Rectal smooth muscle tissue (tissue), 1 donor: ENCODE results near the gene LPCAT1.

Source experiments
- H3K27ac ChIP-seq: one replicate; pipeline ENCODE4 v1.7.0; 2013; ENCODE audit warnings: low read depth, low read length, inconsistent platforms
- H3K27me3 ChIP-seq: one replicate; pipeline ENCODE4 v1.7.0; 2013; ENCODE audit warnings: low read length; ENCODE audit not compliant: control insufficient read depth, insufficient read depth
- H3K36me3 ChIP-seq: one replicate; pipeline ENCODE4 v1.7.0; 2013; ENCODE audit warnings: low read length; ENCODE audit not compliant: control insufficient read depth, insufficient read depth
- H3K4me1 ChIP-seq: one replicate; pipeline ENCODE4 v1.7.0; 2013; ENCODE audit warnings: low read length; ENCODE audit not compliant: control insufficient read depth, insufficient read depth
- H3K4me3 ChIP-seq: one replicate; pipeline ENCODE4 v1.7.0; 2013; ENCODE audit warnings: low read length
- H3K9ac ChIP-seq: one replicate; pipeline ENCODE4 v1.7.0; 2013; ENCODE audit warnings: low read length

The LPCAT1 gene

GRCh38 chr5:1550287-1551076 is 26.7 kb upstream of the LPCAT1 start:
- no peaks in the 10 kb centered on the region for H3K27me3 ChIP-seq
- H3K4me3 ChIP-seq, result no peak overlapping the region
- H3K36me3 ChIP-seq, result no peaks in the 10 kb centered on the region
- no peaks in the 10 kb centered on the region for H3K4me1 ChIP-seq
- H3K27ac ChIP-seq, result no peak overlapping the region
- no peak overlapping the region for H3K9ac ChIP-seq

- no peaks in the 10 kb centered on the region for H3K4me1 ChIP-seq
- no peak overlapping the region for H3K4me3 ChIP-seq
- H3K9ac ChIP-seq, result no peak overlapping the region
- H3K27me3 ChIP-seq, result no peaks in the 10 kb centered on the region
- H3K36me3 ChIP-seq, result no peaks in the 10 kb centered on the region
- H3K27ac ChIP-seq, result no peak overlapping the region
Measured at GRCh38 chr5:1549475-1550030, 25.8 kb upstream of the LPCAT1 start.

- no peaks in the 10 kb centered on the region for H3K4me1 ChIP-seq
- H3K9ac ChIP-seq, result no peak overlapping the region
- no peak overlapping the region for H3K4me3 ChIP-seq
- H3K27ac ChIP-seq, result no peak overlapping the region
- H3K36me3 ChIP-seq, result no peaks in the 10 kb centered on the region
- no peaks in the 10 kb centered on the region for H3K27me3 ChIP-seq
Measured at GRCh38 chr5:1548702-1549474, 25.1 kb upstream of the LPCAT1 start.

DNA sequence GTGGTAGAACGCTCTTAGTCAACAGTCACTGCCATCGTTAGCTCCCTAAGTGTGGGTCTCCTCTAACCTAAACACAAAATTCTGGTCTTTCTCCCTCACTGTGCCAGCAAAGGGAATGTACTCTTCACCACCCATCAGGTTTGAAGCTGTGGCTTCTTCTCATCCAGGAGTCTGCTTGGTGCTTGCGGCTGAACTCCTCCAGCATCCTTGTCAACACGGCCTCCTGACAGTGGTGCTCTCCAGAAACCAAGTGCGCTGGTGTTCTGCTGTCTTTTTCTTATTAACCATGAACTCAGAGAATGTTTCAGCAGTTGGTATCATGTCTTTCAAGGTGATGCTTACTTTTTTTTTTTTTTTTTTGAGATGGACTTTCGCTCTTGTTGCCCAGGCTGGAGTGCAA is 23.9 kb upstream of the LPCAT1 start:
- H3K9ac ChIP-seq, result no peak overlapping the region
- H3K4me1 ChIP-seq, result no peaks in the 10 kb centered on the region
- no peaks in the 10 kb centered on the region for H3K27me3 ChIP-seq
- no peaks in the 10 kb centered on the region for H3K36me3 ChIP-seq
- H3K4me3 ChIP-seq, result no peak overlapping the region
- no peak overlapping the region for H3K27ac ChIP-seq

GRCh38 chr5:1547236-1547635 is 23.5 kb upstream of the LPCAT1 start:
- Histone ChIP-seq H3K36me3 (no peaks in the 10 kb centered on the region), H3K4me3 (no peak overlapping the region), H3K4me1 (no peaks in the 10 kb centered on the region), H3K27me3 (no peaks in the 10 kb centered on the region), H3K9ac (no peak overlapping the region), H3K27ac (no peak overlapping the region)

- no peaks in the 10 kb centered on the region for H3K27me3 ChIP-seq
- no peak overlapping the region for H3K9ac ChIP-seq
- H3K36me3 ChIP-seq, result no peaks in the 10 kb centered on the region
- no peak overlapping the region for H3K27ac ChIP-seq
- H3K4me1 ChIP-seq, result no peaks in the 10 kb centered on the region
- H3K4me3 ChIP-seq, result no peak overlapping the region
Measured at GRCh38 chr5:1546556-1546955, 22.8 kb upstream of the LPCAT1 start.

GRCh38 chr5:1545805-1546355 is 22.1 kb upstream of the LPCAT1 start:
- Histone ChIP-seq H3K27me3 (no peaks in the 10 kb centered on the region), H3K4me3 (no peak overlapping the region), H3K27ac (no peak overlapping the region), H3K36me3 (no peaks in the 10 kb centered on the region), H3K9ac (no peak overlapping the region), H3K4me1 (no peaks in the 10 kb centered on the region)

DNA sequence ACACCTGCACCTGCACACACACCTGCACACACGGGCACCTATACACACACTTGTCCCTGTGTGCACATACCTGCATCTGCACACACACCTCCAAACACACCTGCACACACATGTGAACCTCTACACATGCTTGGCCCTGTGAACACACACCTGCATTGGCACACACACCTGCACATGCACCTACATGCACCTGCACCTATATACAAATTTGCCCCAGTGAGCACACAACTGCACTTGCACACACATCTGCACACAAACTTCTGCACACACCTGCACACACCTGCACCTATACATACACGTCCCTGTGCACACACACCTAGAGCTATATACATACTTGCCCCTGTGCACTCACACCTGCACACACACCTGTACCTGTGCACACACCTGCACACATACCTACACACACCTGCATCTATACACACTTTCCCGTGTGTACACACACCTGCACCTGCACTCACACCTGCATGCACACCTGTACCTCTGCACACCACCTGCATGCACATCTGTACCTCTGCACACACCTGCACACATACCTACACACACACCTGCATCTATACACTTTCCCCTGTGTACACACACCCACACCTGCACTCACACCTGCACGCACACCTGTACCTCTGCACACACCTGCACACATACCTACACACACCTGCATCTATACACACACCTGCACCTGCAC is 21.5 kb upstream of the LPCAT1 start:
- no peaks in the 10 kb centered on the region for H3K4me1 ChIP-seq
- no peaks in the 10 kb centered on the region for H3K27me3 ChIP-seq
- H3K9ac ChIP-seq, result no peak overlapping the region
- H3K36me3 ChIP-seq, result no peaks in the 10 kb centered on the region
- H3K27ac ChIP-seq, result no peak overlapping the region
- H3K4me3 ChIP-seq, result no peak overlapping the region

DNA sequence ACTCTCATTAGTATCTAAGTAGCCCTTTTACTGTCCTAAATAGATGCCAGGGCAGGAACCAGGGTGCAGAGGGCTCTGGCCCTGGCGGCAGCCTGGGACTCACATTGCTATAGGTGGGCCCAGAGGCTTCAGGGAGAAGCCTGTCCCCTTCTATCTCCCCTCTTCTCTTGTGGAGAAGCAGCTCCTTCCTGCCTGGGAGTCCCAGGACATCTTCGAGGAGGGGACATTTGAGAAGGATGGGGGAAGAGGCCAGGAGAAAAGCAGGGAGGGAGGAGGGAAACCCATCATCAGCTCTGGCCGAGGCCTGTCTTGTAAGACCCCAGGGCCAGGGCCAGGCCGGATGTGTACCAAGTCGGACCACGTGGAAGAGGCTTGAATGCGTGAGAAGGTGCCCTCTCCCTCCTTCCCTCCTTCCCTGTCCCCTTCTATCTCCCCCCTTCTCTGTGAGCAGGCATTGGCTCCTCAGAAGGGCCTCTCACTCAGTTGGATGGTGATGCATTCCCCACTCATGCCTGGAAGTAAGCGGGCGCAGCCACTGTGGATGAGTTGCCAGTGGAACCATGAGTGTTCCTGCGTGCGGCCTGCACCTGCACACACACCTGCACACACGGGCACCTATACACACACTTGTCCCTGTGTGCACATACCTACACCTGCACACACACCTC is 20.7 kb upstream of the LPCAT1 start:
- Histone ChIP-seq H3K4me1 (no peaks in the 10 kb centered on the region), H3K27me3 (no peaks in the 10 kb centered on the region), H3K9ac (no peak overlapping the region), H3K27ac (no peak overlapping the region), H3K4me3 (no peak overlapping the region), H3K36me3 (no peaks in the 10 kb centered on the region)

DNA sequence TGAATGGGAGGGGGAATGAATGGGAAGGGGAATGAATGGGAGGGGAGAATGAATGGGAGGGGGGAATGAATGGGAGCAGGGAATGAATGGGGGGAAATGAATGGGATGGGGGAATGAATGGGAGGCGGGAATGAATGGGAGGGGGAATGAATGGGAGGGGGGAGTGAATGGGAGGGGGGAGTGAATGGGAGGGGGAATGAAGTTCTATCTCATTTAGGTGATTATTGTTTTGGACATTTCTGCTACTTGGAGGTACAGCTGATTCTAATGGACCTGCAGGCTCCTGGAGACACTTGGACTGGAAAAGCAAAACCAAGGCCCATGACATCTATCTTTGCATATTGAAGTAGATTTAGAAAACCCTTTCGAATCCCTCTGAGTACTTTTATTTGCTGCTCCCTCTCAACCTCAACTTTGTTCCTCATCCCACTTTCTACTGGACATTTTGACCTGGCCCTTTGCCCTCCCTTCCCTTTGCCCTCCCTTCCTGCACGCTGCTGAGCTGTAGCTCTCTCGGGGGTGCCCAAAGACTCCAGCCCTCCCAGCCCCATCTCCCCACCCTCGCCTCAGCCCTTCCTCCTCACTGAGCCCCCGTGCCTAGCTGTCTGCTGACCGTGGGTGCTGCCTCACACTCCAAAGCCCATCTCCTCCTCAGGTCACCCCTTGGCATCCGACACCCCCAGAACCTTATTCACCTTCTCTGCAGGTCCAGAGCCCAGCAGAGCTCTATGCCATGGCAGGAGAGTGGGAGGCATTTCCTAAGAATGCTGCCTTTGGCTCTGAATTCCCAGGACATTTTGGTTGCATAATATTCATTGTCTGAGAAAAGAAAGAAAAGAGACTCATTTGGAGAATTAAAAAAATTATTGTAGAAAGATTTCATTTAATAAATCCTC is 19.9 kb upstream of the LPCAT1 start:
- Histone ChIP-seq H3K27ac (no peak overlapping the region), H3K4me1 (no peaks in the 10 kb centered on the region), H3K27me3 (no peaks in the 10 kb centered on the region), H3K4me3 (no peak overlapping the region), H3K36me3 (no peaks in the 10 kb centered on the region), H3K9ac (no peak overlapping the region)

- Histone ChIP-seq H3K27ac (no peak overlapping the region), H3K4me1 (no peaks in the 10 kb centered on the region), H3K36me3 (no peaks in the 10 kb centered on the region), H3K27me3 (no peaks in the 10 kb centered on the region), H3K4me3 (no peak overlapping the region), H3K9ac (no peak overlapping the region)
Measured at GRCh38 chr5:1542781-1543180, 19.0 kb upstream of the LPCAT1 start.
